ENCODE data around the gene SSBP4. TPM values are rescaled to one million over a fixed set of nuclear protein-coding genes. Genes with fewer than 3 reads are reported as not detected.
A peak's percentile ranks its signal among the peaks of the same experiment; 100 is the strongest.

SSBP4 gene
- total RNA-seq, 4 donors from 2014 or later = 40.5 to 75.6 (median 56.1) TPM

GRCh38 chr19:18420930-18421329, 1.7 kb downstream of the SSBP4 start:
- intact Hi-C loops (cut with DNase I) = no loop called here
- H3K27ac ChIP-seq = peak overlapping the region in 1 of 3 donors; percentile 46
- peaks cover 42 to 63% of the 10 kb centered on the region in 2 donors for H3K4me1 ChIP-seq
- no peak overlapping the region for H3K4me3 ChIP-seq (replicated peaks in 1 of 3)
- DNase-seq = no peak
- H3K9me3 ChIP-seq = no peaks in the 10 kb centered on the region
- TF ChIP-seq POLR2A (IDR thresholded peaks at IDR 0.05) (no peak), CTCF (IDR thresholded peaks at IDR 0.05) (no peak)
- 10 to 33% methylated on average over 1 to 2 of the region's 2 CpGs for WGBS, 2 donors
- no peaks in the 10 kb centered on the region for H3K27me3 ChIP-seq
- H3K36me3 ChIP-seq = no peaks in the 10 kb centered on the region

GRCh38 chr19:18421371-18421959, 2.3 kb downstream of the SSBP4 start:
- Histone ChIP-seq H3K4me3 (replicated peaks in 1 of 3) (no peak overlapping the region), H3K27me3 (no peaks in the 10 kb centered on the region), H3K36me3 (no peaks in the 10 kb centered on the region), H3K4me1 (peaks cover 40 to 63% of the 10 kb centered on the region in 2 donors), H3K9me3 (no peaks in the 10 kb centered on the region), H3K27ac (no peak overlapping the region)
- no peak for DNase-seq
- intact Hi-C loops (cut with DNase I) = no loop called here
- 78 to 87% methylated on average over 10 to 11 of the region's 12 CpGs for WGBS, 2 donors
- no peak for TF ChIP-seq POLR2A (IDR thresholded peaks at IDR 0.05)
- TF ChIP-seq CTCF (IDR thresholded peaks at IDR 0.05) = no peak

GRCh38 chr19:18422530-18423191, 3.5 kb downstream of the SSBP4 start:
- Histone ChIP-seq H3K9me3 (no peaks in the 10 kb centered on the region), H3K4me1 (peaks cover 29 to 51% of the 10 kb centered on the region in 2 donors), H3K36me3 (no peaks in the 10 kb centered on the region), H3K4me3 (replicated peaks in 1 of 3) (no peak overlapping the region), H3K27ac (no peak overlapping the region), H3K27me3 (no peaks in the 10 kb centered on the region)
- 73 to 83% methylated on average over 10 to 14 of the region's 14 CpGs for WGBS, 2 donors
- no peak for TF ChIP-seq CTCF (IDR thresholded peaks at IDR 0.05)
- TF ChIP-seq POLR2A (IDR thresholded peaks at IDR 0.05) = no peak
- DNase-seq = no peak
- intact Hi-C loops (cut with DNase I) = no loop called here

- no peak overlapping the region for H3K4me3 ChIP-seq (replicated peaks in 1 of 3)
- WGBS, 2 donors = 82 to 90% methylated on average over 17 to 19 of the region's 21 CpGs
- TF ChIP-seq POLR2A (IDR thresholded peaks at IDR 0.05) (no peak), CTCF (IDR thresholded peaks at IDR 0.05) (no peak)
- no peaks in the 10 kb centered on the region for H3K27me3 ChIP-seq
- H3K4me1 ChIP-seq = peaks cover 24 to 44% of the 10 kb centered on the region in 2 donors
- H3K36me3 ChIP-seq = no peaks in the 10 kb centered on the region
- H3K9me3 ChIP-seq = no peaks in the 10 kb centered on the region
- DNase-seq = no peak
- intact Hi-C loops (cut with DNase I) = no loop called here
- no peak overlapping the region for H3K27ac ChIP-seq
These were observed 4.2 kb downstream of the SSBP4 start for GRCh38 chr19:18423258-18424020.
